ENCODE data around the gene SNX22.

GRCh38 chr15:64138331-64138941, 13.1 kb upstream of the SNX22 start:
- TF ChIP-seq CTCF (IDR thresholded peaks at IDR 0.05) (no peak), POLR2A (IDR thresholded peaks at IDR 0.05) (no peak), POLR2AphosphoS5 (IDR thresholded peaks at IDR 0.05) (no peak)

All from gastroesophageal sphincter (tissue), 3 donors.